Heart left ventricle (tissue), 16 donors: Measurements from ENCODE around the gene CUX1. TPM values are rescaled to one million over a fixed set of nuclear protein-coding genes. Genes with fewer than 3 reads are reported as not detected.
A peak's percentile ranks its signal among the peaks of the same experiment; 100 is the strongest.

Experiments used
- ATAC-seq, 4 donors: fragments of 200-7000 bp; cut with Tn5 transposase; one replicate each; pipeline ENCODE4 v1.9.1; 2020 to 2022; ENCODE audit warnings: moderate library complexity in 4 of 4, mild to moderate bottlenecking in 3 of 4, moderate number of reproducible peaks in 1 of 4
- DNase-seq, 5 donors: peaks; one replicate each; pipeline ENCODE4 v3.0.0-alpha.2; 2020
- H3K27ac ChIP-seq, 12 donors: fragments of 200-600 bp; sonication (generic) in 4 of 12; one replicate each; pipeline versions ENCODE4 v1.5.0 to v1.8.0; 2016 to 2022; ENCODE audit warnings: mild to moderate bottlenecking in 2 of 12
- H3K27me3 ChIP-seq, 9 donors: fragments of 200-600 bp; sonication (generic) in 2 of 9; one replicate each; pipeline versions ENCODE4 v1.5.1 to v1.8.0; 2016 to 2022; ENCODE audit warnings: mild to moderate bottlenecking in 3 of 9
- H3K36me3 ChIP-seq, 9 donors: fragments of 200-600 bp; sonication (generic) in 2 of 9; one replicate each; pipeline versions ENCODE4 v1.5.0 to v1.8.0; 2018 to 2022; ENCODE audit warnings: mild to moderate bottlenecking in 2 of 9
- H3K4me1 ChIP-seq, 12 donors: fragments of 200-600 bp; sonication (generic) in 4 of 12; one replicate each; pipeline versions ENCODE4 v1.5.0 to v1.8.0; 2016 to 2022; ENCODE audit warnings: mild to moderate bottlenecking in 3 of 12
- H3K4me3 ChIP-seq, 12 donors: fragments of 200-600 bp; sonication (generic) in 4 of 12; one replicate each; pipeline versions ENCODE4 v1.5.0 to v1.8.0; 2017 to 2022; ENCODE audit warnings: mild to moderate bottlenecking in 9 of 12, moderate library complexity in 4 of 12
- H3K9me3 ChIP-seq, 12 donors: fragments of 200-600 bp; sonication (generic) in 4 of 12; one replicate each; pipeline versions ENCODE4 v1.5.0 to v1.8.0; 2016 to 2022; ENCODE audit warnings: mild to moderate bottlenecking in 1 of 12
- CTCF ChIP-seq, 12 donors: fragments of 200-600 bp; sonication (generic) in 4 of 12; IDR thresholded peaks; one replicate each; pipeline versions ENCODE4 v1.5.0 to v1.8.0; 2018 to 2022; ENCODE audit warnings: antibody characterized with exemption in 12 of 12, mild to moderate bottlenecking in 5 of 12
- POLR2A ChIP-seq, 2 donors: fragments of 450-650 bp; IDR thresholded peaks; one replicate each; pipeline ENCODE4 v1.6.1; 2017; ENCODE audit warnings: antibody characterized with exemption in 2 of 2, mild to moderate bottlenecking in 2 of 2, moderate library complexity in 2 of 2
- WGBS, 4 donors: extraction: QIAGEN DNeasy Blood & Tissue Kit in 2 of 4; methylation state at CpG; one replicate each; pipeline versions ENCODE4 v1.1.5 to v1.1.7; 2013 to 2018; 5-methylcytosine and 5-hydroxymethylcytosine counted together
- intact Hi-C, 10 donors: fragments of 100-400 bp; cut with DNase I; formaldehyde crosslinking; loops; one replicate each; pipeline versions ENCODE4 v1.11.1 to v1.14.2; 2022
- polyA plus RNA-seq, 2 donors: library from polyadenylated mRNA; stranded (reverse); fragments of 200-250 nt; gene quantifications; one replicate each; pipeline ENCODE4 v1.2.3, GENCODE V29; 2013
- total RNA-seq, 9 donors: library from RNA; depleted of rRNA in 2 of 9; stranded (reverse); fragments of >200 nt in 2 of 9; fragmentation: NEBNext Ultra II Directional in 3 of 9; extraction: Animal tissue kit (Norgen Biotek cat#: 25700) in 3 of 9; gene quantifications; one replicate each; pipeline versions ENCODE4 v1.1.0 to v1.2.4, GENCODE V29; 2016 to 2023
- donor health status: ischemic (EF 13 %, LVEDD 7.1; RV severe dilation, severe dysfunction).
- donor health status: healthy with polysubstance abuse.
- donor health status: DM: no; HTN: yes; CAD: no.
- donor health status: DM: no; HTN: no; CAD: no.
- donor health status: ischemic (EF 25% LVEDD 6.9; RV normal size, moderate dysfunction).
- donor health status: ischemic (EF 25% LVEDD 5.7; RV mildly dilated, moderate dysfunction).
- donor health status: healthy.
- donor health status: DM: yes; HTN: yes; CAD: no.
- donor health status: ischemic (EF 35%, LVEDD 5.7; RV mildly dilated, moderate dysfunction).
- donor health status: nonischemic (EF 11% LVEDD 7.7; RV severe dilation, severe dysfunction).
- donor health status: DM: yes; HTN: yes; CAD: no.
- donor health status: PGD.
- donor health status: ischemic (EF 29% LVEDD 5.4; RV normal size, mild dysfunction).
- donor health status: nonischemic (EF 23%, LVEDD 6.1; RV moderate dilation, normal function).

CUX1 gene
- total and polyA plus RNA-seq, 11 donors, result 51.9 to 173 (median 122) TPM

DNA sequence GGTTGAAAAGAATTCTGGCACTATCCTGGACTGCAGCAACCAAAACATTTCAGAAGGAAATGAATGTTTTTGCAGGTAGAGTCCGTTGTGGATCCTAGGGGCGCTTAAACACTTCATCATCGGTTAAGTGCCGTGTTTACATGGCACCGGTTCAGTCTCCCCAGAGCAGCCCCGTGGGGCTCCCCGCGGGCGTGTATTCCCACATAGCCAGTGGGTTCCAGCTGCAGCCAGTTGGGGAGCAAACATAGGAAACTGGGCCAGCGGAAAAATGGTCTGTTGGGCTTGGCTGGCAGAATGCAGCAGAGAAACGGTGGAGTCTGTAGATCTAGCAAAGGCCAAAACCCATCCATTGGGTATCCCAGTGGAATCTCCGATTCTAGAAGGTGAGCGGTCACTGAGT lies 356.2 kb downstream of the CUX1 start:
- H3K27me3 ChIP-seq, result no peaks in the 10 kb centered on the region
- 79 to 88% (median 81%) methylated on average over 13 of the region's 13 CpGs for WGBS, 4 donors
- ATAC-seq, result no peak
- no peak for TF ChIP-seq CTCF (IDR thresholded peaks at IDR 0.05)
- TF ChIP-seq POLR2A (IDR thresholded peaks at IDR 0.05), result no peak
- no peak overlapping the region for H3K4me3 ChIP-seq
- no peak overlapping the region for H3K27ac ChIP-seq
- peaks cover 0 to 6% (median 0%) of the 10 kb centered on the region in 12 donors for H3K4me1 ChIP-seq
- no peaks in the 10 kb centered on the region for H3K9me3 ChIP-seq
- intact Hi-C loops, result no loop called here
- peaks cover 0 to 67% (median 37%) of the 10 kb centered on the region in 9 donors for H3K36me3 ChIP-seq
- DNase-seq, result no peak

DNA sequence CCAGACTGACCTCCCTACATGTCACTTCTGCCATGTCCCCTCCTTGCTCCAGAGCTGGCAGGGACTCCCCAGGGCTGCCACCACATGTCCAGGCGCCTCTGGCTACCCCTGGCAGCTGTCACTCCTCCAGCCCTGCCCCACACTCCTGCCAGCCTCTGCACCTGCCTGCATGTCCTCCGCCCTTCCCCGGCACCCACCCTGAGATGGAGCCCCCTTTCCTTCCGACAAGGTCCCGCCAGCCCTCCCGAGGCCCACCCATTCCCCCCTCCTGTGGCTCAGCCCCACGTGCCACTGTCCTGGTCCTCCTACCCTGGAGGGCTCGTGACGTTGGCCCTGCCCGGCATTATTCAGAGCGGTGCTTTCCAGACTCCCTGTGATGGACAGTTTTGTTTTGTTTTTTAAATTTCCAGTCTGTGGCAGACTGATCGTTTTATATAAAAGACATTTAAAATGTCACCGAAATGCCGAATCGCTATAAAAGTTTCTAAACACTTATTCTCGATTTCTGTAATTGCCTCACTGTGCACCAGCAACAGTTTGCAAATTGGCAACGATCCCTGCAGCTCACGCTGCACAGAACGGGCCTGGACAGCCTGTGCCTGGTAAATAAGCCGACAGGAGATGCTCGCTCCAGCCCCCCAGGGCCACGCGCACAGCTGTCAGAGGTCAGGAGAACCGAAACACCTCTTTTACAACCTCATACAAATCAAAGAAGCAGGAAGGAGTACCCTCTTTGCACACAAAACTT lies 358.2 kb downstream of the CUX1 start:
- DNase-seq, result no peak
- H3K4me3 ChIP-seq, result no peak overlapping the region
- H3K27me3 ChIP-seq, result no peaks in the 10 kb centered on the region
- no peak for TF ChIP-seq POLR2A (IDR thresholded peaks at IDR 0.05)
- TF ChIP-seq CTCF (IDR thresholded peaks at IDR 0.05), result no peak
- no peaks in the 10 kb centered on the region for H3K9me3 ChIP-seq
- 89 to 93% (median 92%) methylated on average over 24 of the region's 24 CpGs for WGBS, 4 donors
- peaks cover 0 to 75% (median 56%) of the 10 kb centered on the region in 9 donors for H3K36me3 ChIP-seq
- H3K27ac ChIP-seq, result peak overlapping the region in 1 of 12 donors; percentile 51
- H3K4me1 ChIP-seq, result no peaks in the 10 kb centered on the region
- no peak for ATAC-seq
- intact Hi-C loops, result no loop called here

DNA sequence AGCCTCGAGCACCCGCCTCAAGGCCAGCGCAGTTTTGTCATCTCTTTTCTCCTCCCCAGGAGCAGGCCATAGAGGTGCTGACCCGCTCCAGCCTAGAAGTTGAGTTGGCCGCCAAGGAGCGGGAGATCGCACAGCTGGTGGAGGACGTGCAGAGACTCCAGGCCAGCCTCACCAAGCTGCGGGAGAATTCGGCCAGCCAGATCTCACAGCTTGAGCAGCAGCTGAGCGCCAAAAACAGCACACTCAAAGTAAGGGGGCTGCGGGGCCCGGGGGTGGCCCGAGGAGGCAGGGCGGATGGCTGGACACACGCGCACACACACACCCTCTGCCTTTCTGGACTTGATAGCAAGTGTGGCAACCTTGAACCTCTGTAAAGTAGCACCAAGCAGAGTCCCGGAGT lies 361.0 kb downstream of the CUX1 start:
- Histone ChIP-seq H3K4me3 (no peak overlapping the region), H3K36me3 (peaks cover 0 to 69% (median 52%) of the 10 kb centered on the region in 9 donors), H3K27me3 (no peaks in the 10 kb centered on the region), H3K4me1 (peaks cover 0 to 5% (median 0%) of the 10 kb centered on the region in 12 donors), H3K9me3 (no peaks in the 10 kb centered on the region), H3K27ac (no peak overlapping the region)
- TF ChIP-seq POLR2A (IDR thresholded peaks at IDR 0.05) (no peak), CTCF (IDR thresholded peaks at IDR 0.05) (no peak)
- ATAC-seq, result peak in 3 of 4 donors; percentile 20 to 31 (median 23)
- no peak for DNase-seq
- 80 to 88% (median 86%) methylated on average over 17 to 18 of the region's 18 CpGs for WGBS, 4 donors
- intact Hi-C loops, result no loop called here

DNA sequence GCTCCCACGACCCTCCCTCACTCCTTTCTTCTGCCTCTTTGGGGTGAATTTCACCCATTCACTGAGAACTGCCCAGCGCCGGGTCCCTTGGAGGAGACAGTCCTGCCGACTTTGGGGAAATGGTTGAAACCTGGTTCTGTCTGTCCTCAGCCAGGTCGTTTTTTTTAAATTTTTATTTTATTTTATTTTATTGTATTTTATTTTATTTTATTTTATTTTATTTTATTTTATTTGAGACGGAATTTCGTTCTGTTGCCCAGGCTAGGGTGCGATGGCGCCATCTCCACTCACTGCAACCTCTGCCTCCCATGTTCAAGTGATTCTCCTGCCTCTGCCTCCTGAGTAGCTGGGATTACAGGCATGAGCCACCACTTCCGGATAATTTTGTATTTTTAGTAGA lies 363.3 kb downstream of the CUX1 start:
- Histone ChIP-seq H3K36me3 (peaks cover 0 to 81% (median 54%) of the 10 kb centered on the region in 9 donors), H3K4me3 (no peak overlapping the region), H3K9me3 (no peaks in the 10 kb centered on the region), H3K4me1 (peaks cover 0 to 5% (median 0%) of the 10 kb centered on the region in 12 donors), H3K27me3 (no peaks in the 10 kb centered on the region), H3K27ac (no peak overlapping the region)
- TF ChIP-seq CTCF (IDR thresholded peaks at IDR 0.05) (no peak), POLR2A (IDR thresholded peaks at IDR 0.05) (no peak)
- no peak for ATAC-seq
- 93 to 95% (median 94%) methylated on average over 10 of the region's 10 CpGs for WGBS, 4 donors
- intact Hi-C loops, result no loop called here
- DNase-seq, result no peak
